WTC11 (cell line): ENCODE data around the gene ARHGAP28. TPM values are rescaled to one million over a fixed set of nuclear protein-coding genes. Genes with fewer than 3 reads are reported as not detected.
A peak's percentile ranks its signal among the peaks of the same experiment; 100 is the strongest.

Experiments used
- ATAC-seq: fragments of 200-7000 bp; cut with Tn5 transposase; 2 replicates; pipeline ENCODE4 v1.10.0; 2021; ENCODE audit warnings: mild to moderate bottlenecking, moderate library complexity
- CTCF ChIA-PET: fragments of 300-600 bp; sonication (Branson Sonifier 250); formaldehyde crosslinking; loops from one replicate; lab custom pipeline; 2021; ENCODE audit warnings: antibody characterized with exemption; lab: Charles Lee
- POLR2A ChIA-PET: fragments of 350-600 bp; sonication (Branson Sonifier 250); formaldehyde crosslinking; loops from one replicate; lab custom pipeline; 2021; ENCODE audit warnings: antibody characterized with exemption; lab: Charles Lee
- DNase-seq: peaks from one replicate; pipeline ENCODE4 v3.0.0; 2021; ENCODE audit warnings: low spot score
- H3K27ac Mint-ChIP-seq: 2 replicates; pipeline ENCODE4 v1.8.0; 2021; ENCODE audit warnings: mixed read lengths
- H3K27me3 Mint-ChIP-seq: 2 replicates; pipeline ENCODE4 v1.8.0; 2021; ENCODE audit warnings: low read depth, mild to moderate bottlenecking, moderate library complexity, mixed read lengths
- H3K36me3 Mint-ChIP-seq: 2 replicates; pipeline ENCODE4 v1.8.0; 2021; ENCODE audit warnings: mixed read lengths
- H3K4me1 Mint-ChIP-seq: 2 replicates; pipeline ENCODE4 v1.8.0; 2022; ENCODE audit warnings: mixed read lengths
- H3K4me3 Mint-ChIP-seq: 2 replicates; pipeline ENCODE4 v1.8.0; 2021; ENCODE audit warnings: mild to moderate bottlenecking, moderate library complexity, mixed read lengths
- H3K9me3 Mint-ChIP-seq: 2 replicates; pipeline ENCODE4 v1.8.0; 2021; ENCODE audit warnings: mixed read lengths
- PRRX2 ChIP-seq: fragments of 250-450 bp; sonication (Bioruptor Pico); IDR thresholded peaks from 2 replicates; pipeline ENCODE4 v1.8.0; 2021; ENCODE audit warnings: mild to moderate bottlenecking
- TEAD1 ChIP-seq: sonication (generic); formaldehyde crosslinking; IDR thresholded peaks from 2 replicates; pipeline ENCODE4 v1.8.0; 2022; ENCODE audit warnings: mild to moderate bottlenecking, missing genetic modification reagents
- ZNF317 ChIP-seq: sonication (generic); formaldehyde crosslinking; IDR thresholded peaks from 2 replicates; pipeline ENCODE4 v1.8.1; 2023; ENCODE audit warnings: low read depth, mild to moderate bottlenecking, moderate library complexity, missing genetic modification reagents, borderline replicate concordance
- total RNA-seq: library from RNA; stranded (reverse); gene quantifications from 3 replicates; pipeline ENCODE4 v1.2.3, GENCODE V29; 2021
- TF ChIP-seq, protein P1 (sequence below): sonication (generic); formaldehyde crosslinking; IDR thresholded peaks from 2 replicates; pipeline ENCODE4 v1.8.0; 2023; ENCODE audit warnings: mild to moderate bottlenecking, missing genetic modification reagents
- TF ChIP-seq, protein P2 (sequence below): sonication (generic); formaldehyde crosslinking; IDR thresholded peaks from 2 replicates; pipeline ENCODE4 v1.8.0; 2022; ENCODE audit warnings: missing genetic modification reagents
- TF ChIP-seq, protein P3 (sequence below): sonication (generic); formaldehyde crosslinking; IDR thresholded peaks from 2 replicates; pipeline ENCODE4 v1.8.0; 2022; ENCODE audit warnings: mild to moderate bottlenecking, missing genetic modification reagents
- TF ChIP-seq, protein P4 (sequence below): sonication (generic); formaldehyde crosslinking; conservative IDR thresholded peaks from 2 replicates; pipeline ENCODE4 v1.8.1; 2023; ENCODE audit warnings: mild to moderate bottlenecking, low read depth, missing genetic modification reagents, moderate library complexity
- TF ChIP-seq, protein P5 (sequence below): fragments of 250-450 bp; sonication (Bioruptor Pico); IDR thresholded peaks from 2 replicates; pipeline ENCODE4 v1.8.0; 2021; ENCODE audit warnings: mild to moderate bottlenecking
- TF ChIP-seq, protein P6 (sequence below): sonication (generic); formaldehyde crosslinking; IDR thresholded peaks from 2 replicates; pipeline ENCODE4 v1.8.0; 2022; ENCODE audit warnings: mild to moderate bottlenecking, missing genetic modification reagents
- TF ChIP-seq, protein P7 (sequence below): fragments of 250-450 bp; sonication (Bioruptor Pico); IDR thresholded peaks from 2 replicates; pipeline ENCODE4 v1.9.0; 2021; ENCODE audit warnings: moderate library complexity, mild to moderate bottlenecking, inconsistent platforms, borderline replicate concordance
- TF ChIP-seq, protein P8 (sequence below): sonication (generic); formaldehyde crosslinking; IDR thresholded peaks from 2 replicates; pipeline ENCODE4 v1.8.1; 2023; ENCODE audit warnings: mild to moderate bottlenecking, missing genetic modification reagents, borderline replicate concordance
- TF ChIP-seq, protein P9 (sequence below): sonication (generic); formaldehyde crosslinking; IDR thresholded peaks from 2 replicates; pipeline ENCODE4 v1.8.1; 2023; ENCODE audit warnings: mild to moderate bottlenecking, missing genetic modification reagents
- TF ChIP-seq, protein P10 (sequence below): sonication (generic); formaldehyde crosslinking; IDR thresholded peaks from 2 replicates; pipeline ENCODE4 v1.8.1; 2022; ENCODE audit warnings: missing genetic modification reagents, borderline replicate concordance

ARHGAP28 gene
- total RNA-seq, 1 experiment from 2014 or later = 14.8 TPM

DNA sequence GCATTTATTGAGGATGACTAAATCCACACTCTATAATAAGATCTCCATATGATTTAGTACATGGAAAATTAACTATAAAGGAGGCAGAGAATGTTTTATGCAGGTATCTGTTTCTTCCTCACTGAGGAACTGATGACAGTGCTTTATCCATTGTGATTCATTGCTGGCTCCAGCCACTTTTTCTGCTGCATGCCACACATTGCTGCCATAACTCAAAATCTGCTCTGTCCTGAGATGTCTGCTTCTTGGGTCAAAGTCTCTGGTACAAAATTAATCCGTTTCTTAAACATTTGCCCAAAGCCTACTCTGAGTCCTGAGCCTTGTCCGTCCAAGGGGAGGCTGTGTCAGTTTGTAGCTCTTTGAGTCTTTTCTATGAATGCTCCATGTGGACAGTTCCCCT is 15.5 kb upstream of the ARHGAP28 start:
- TF ChIP-seq, protein P1, sequence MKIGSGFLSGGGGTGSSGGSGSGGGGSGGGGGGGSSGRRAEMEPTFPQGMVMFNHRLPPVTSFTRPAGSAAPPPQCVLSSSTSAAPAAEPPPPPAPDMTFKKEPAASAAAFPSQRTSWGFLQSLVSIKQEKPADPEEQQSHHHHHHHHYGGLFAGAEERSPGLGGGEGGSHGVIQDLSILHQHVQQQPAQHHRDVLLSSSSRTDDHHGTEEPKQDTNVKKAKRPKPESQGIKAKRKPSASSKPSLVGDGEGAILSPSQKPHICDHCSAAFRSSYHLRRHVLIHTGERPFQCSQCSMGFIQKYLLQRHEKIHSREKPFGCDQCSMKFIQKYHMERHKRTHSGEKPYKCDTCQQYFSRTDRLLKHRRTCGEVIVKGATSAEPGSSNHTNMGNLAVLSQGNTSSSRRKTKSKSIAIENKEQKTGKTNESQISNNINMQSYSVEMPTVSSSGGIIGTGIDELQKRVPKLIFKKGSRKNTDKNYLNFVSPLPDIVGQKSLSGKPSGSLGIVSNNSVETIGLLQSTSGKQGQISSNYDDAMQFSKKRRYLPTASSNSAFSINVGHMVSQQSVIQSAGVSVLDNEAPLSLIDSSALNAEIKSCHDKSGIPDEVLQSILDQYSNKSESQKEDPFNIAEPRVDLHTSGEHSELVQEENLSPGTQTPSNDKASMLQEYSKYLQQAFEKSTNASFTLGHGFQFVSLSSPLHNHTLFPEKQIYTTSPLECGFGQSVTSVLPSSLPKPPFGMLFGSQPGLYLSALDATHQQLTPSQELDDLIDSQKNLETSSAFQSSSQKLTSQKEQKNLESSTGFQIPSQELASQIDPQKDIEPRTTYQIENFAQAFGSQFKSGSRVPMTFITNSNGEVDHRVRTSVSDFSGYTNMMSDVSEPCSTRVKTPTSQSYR (CRISPR knock-in tag) = no peak
- TF ChIP-seq PRRX2 (no peak), ZNF317 (no peak), TEAD1 (no peak)
- TF ChIP-seq, protein P2, sequence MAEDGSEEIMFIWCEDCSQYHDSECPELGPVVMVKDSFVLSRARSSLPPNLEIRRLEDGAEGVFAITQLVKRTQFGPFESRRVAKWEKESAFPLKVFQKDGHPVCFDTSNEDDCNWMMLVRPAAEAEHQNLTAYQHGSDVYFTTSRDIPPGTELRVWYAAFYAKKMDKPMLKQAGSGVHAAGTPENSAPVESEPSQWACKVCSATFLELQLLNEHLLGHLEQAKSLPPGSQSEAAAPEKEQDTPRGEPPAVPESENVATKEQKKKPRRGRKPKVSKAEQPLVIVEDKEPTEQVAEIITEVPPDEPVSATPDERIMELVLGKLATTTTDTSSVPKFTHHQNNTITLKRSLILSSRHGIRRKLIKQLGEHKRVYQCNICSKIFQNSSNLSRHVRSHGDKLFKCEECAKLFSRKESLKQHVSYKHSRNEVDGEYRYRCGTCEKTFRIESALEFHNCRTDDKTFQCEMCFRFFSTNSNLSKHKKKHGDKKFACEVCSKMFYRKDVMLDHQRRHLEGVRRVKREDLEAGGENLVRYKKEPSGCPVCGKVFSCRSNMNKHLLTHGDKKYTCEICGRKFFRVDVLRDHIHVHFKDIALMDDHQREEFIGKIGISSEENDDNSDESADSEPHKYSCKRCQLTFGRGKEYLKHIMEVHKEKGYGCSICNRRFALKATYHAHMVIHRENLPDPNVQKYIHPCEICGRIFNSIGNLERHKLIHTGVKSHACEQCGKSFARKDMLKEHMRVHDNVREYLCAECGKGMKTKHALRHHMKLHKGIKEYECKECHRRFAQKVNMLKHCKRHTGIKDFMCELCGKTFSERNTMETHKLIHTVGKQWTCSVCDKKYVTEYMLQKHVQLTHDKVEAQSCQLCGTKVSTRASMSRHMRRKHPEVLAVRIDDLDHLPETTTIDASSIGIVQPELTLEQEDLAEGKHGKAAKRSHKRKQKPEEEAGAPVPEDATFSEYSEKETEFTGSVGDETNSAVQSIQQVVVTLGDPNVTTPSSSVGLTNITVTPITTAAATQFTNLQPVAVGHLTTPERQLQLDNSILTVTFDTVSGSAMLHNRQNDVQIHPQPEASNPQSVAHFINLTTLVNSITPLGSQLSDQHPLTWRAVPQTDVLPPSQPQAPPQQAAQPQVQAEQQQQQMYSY (CRISPR knock-in tag) = no peak
- TF ChIP-seq, protein P3, sequence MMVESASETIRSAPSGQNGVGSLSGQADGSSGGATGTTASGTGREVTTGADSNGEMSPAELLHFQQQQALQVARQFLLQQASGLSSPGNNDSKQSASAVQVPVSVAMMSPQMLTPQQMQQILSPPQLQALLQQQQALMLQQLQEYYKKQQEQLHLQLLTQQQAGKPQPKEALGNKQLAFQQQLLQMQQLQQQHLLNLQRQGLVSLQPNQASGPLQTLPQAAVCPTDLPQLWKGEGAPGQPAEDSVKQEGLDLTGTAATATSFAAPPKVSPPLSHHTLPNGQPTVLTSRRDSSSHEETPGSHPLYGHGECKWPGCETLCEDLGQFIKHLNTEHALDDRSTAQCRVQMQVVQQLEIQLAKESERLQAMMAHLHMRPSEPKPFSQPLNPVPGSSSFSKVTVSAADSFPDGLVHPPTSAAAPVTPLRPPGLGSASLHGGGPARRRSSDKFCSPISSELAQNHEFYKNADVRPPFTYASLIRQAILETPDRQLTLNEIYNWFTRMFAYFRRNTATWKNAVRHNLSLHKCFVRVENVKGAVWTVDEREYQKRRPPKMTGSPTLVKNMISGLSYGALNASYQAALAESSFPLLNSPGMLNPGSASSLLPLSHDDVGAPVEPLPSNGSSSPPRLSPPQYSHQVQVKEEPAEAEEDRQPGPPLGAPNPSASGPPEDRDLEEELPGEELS = no peak
- TF ChIP-seq, protein P4, sequence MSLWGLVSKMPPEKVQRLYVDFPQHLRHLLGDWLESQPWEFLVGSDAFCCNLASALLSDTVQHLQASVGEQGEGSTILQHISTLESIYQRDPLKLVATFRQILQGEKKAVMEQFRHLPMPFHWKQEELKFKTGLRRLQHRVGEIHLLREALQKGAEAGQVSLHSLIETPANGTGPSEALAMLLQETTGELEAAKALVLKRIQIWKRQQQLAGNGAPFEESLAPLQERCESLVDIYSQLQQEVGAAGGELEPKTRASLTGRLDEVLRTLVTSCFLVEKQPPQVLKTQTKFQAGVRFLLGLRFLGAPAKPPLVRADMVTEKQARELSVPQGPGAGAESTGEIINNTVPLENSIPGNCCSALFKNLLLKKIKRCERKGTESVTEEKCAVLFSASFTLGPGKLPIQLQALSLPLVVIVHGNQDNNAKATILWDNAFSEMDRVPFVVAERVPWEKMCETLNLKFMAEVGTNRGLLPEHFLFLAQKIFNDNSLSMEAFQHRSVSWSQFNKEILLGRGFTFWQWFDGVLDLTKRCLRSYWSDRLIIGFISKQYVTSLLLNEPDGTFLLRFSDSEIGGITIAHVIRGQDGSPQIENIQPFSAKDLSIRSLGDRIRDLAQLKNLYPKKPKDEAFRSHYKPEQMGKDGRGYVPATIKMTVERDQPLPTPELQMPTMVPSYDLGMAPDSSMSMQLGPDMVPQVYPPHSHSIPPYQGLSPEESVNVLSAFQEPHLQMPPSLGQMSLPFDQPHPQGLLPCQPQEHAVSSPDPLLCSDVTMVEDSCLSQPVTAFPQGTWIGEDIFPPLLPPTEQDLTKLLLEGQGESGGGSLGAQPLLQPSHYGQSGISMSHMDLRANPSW = no peak
- TF ChIP-seq, protein P5, sequence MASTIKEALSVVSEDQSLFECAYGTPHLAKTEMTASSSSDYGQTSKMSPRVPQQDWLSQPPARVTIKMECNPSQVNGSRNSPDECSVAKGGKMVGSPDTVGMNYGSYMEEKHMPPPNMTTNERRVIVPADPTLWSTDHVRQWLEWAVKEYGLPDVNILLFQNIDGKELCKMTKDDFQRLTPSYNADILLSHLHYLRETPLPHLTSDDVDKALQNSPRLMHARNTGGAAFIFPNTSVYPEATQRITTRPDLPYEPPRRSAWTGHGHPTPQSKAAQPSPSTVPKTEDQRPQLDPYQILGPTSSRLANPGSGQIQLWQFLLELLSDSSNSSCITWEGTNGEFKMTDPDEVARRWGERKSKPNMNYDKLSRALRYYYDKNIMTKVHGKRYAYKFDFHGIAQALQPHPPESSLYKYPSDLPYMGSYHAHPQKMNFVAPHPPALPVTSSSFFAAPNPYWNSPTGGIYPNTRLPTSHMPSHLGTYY (CRISPR knock-in tag) = no peak
- TF ChIP-seq, protein P6, sequence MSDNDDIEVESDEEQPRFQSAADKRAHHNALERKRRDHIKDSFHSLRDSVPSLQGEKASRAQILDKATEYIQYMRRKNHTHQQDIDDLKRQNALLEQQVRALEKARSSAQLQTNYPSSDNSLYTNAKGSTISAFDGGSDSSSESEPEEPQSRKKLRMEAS = no peak
- TF ChIP-seq, protein P7, sequence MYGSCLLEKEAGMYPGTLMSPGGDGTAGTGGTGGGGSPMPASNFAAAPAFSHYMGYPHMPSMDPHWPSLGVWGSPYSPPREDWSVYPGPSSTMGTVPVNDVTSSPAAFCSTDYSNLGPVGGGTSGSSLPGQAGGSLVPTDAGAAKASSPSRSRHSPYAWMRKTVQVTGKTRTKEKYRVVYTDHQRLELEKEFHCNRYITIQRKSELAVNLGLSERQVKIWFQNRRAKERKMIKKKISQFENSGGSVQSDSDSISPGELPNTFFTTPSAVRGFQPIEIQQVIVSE = no peak
- TF ChIP-seq, protein P8, sequence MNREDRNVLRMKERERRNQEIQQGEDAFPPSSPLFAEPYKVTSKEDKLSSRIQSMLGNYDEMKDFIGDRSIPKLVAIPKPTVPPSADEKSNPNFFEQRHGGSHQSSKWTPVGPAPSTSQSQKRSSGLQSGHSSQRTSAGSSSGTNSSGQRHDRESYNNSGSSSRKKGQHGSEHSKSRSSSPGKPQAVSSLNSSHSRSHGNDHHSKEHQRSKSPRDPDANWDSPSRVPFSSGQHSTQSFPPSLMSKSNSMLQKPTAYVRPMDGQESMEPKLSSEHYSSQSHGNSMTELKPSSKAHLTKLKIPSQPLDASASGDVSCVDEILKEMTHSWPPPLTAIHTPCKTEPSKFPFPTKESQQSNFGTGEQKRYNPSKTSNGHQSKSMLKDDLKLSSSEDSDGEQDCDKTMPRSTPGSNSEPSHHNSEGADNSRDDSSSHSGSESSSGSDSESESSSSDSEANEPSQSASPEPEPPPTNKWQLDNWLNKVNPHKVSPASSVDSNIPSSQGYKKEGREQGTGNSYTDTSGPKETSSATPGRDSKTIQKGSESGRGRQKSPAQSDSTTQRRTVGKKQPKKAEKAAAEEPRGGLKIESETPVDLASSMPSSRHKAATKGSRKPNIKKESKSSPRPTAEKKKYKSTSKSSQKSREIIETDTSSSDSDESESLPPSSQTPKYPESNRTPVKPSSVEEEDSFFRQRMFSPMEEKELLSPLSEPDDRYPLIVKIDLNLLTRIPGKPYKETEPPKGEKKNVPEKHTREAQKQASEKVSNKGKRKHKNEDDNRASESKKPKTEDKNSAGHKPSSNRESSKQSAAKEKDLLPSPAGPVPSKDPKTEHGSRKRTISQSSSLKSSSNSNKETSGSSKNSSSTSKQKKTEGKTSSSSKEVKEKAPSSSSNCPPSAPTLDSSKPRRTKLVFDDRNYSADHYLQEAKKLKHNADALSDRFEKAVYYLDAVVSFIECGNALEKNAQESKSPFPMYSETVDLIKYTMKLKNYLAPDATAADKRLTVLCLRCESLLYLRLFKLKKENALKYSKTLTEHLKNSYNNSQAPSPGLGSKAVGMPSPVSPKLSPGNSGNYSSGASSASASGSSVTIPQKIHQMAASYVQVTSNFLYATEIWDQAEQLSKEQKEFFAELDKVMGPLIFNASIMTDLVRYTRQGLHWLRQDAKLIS (CRISPR knock-in tag) = no peak
- TF ChIP-seq, protein P9, sequence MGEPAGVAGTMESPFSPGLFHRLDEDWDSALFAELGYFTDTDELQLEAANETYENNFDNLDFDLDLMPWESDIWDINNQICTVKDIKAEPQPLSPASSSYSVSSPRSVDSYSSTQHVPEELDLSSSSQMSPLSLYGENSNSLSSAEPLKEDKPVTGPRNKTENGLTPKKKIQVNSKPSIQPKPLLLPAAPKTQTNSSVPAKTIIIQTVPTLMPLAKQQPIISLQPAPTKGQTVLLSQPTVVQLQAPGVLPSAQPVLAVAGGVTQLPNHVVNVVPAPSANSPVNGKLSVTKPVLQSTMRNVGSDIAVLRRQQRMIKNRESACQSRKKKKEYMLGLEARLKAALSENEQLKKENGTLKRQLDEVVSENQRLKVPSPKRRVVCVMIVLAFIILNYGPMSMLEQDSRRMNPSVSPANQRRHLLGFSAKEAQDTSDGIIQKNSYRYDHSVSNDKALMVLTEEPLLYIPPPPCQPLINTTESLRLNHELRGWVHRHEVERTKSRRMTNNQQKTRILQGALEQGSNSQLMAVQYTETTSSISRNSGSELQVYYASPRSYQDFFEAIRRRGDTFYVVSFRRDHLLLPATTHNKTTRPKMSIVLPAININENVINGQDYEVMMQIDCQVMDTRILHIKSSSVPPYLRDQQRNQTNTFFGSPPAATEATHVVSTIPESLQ = no peak
- TF ChIP-seq, protein P10, sequence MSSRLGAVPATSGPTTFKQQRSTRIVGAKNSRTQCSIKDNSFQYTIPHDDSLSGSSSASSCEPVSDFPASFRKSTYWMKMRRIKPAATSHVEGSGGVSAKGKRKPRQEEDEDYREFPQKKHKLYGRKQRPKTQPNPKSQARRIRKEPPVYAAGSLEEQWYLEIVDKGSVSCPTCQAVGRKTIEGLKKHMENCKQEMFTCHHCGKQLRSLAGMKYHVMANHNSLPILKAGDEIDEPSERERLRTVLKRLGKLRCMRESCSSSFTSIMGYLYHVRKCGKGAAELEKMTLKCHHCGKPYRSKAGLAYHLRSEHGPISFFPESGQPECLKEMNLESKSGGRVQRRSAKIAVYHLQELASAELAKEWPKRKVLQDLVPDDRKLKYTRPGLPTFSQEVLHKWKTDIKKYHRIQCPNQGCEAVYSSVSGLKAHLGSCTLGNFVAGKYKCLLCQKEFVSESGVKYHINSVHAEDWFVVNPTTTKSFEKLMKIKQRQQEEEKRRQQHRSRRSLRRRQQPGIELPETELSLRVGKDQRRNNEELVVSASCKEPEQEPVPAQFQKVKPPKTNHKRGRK (CRISPR knock-in tag) = no peak
- POLR2A ChIA-PET = no interaction called here

More for the DNA sequence above, 15.5 kb upstream of the ARHGAP28 start:
- peaks cover 20% of the 10 kb centered on the region for H3K4me1 Mint-ChIP-seq
- ATAC-seq (peak; percentile 79), DNase-seq (no peak)
- no peak overlapping the region for H3K4me3 Mint-ChIP-seq
- no peaks in the 10 kb centered on the region for H3K9me3 Mint-ChIP-seq
- no peaks in the 10 kb centered on the region for H3K27me3 Mint-ChIP-seq
- CTCF ChIA-PET = no interaction called here
- no peaks in the 10 kb centered on the region for H3K36me3 Mint-ChIP-seq
- H3K27ac Mint-ChIP-seq = no peak overlapping the region
